Peyer's patch (tissue), 4 donors: ENCODE data around the gene EHMT2. TPM values are rescaled to one million over a fixed set of nuclear protein-coding genes. Genes with fewer than 3 reads are reported as not detected.
A peak's percentile ranks its signal among the peaks of the same experiment; 100 is the strongest.
"Not testable (repeated sequence)": the region's sequence is repeated elsewhere in the genome, so short reads cannot be mapped to it uniquely, and the experiment has no call there.

Experiments
- DNase-seq, 3 donors: peaks; one replicate each; pipeline ENCODE4 v3.0.0-alpha.2; 2017 to 2019
- H3K27ac ChIP-seq, 4 donors: fragments of 200-600 bp; sonication (generic); one replicate each; pipeline ENCODE4 v1.5.1; 2016 to 2019
- H3K27me3 ChIP-seq, 2 donors: fragments of 200-600 bp; sonication (generic); one replicate each; pipeline ENCODE4 v1.5.1; 2019
- H3K36me3 ChIP-seq, 3 donors: fragments of 200-600 bp; sonication (generic); one replicate each; pipeline ENCODE4 v1.5.1; 2016 to 2019
- H3K4me1 ChIP-seq, 4 donors: fragments of 200-600 bp; sonication (generic); one replicate each; pipeline ENCODE4 v1.5.1; 2016 to 2019
- H3K4me3 ChIP-seq, 4 donors: fragments of 200-600 bp; sonication (generic); 1 replicate in 3 of 4; 2 replicates in 1 of 4; pipeline ENCODE4 v1.5.1; 2016 to 2019; ENCODE audit warnings: mild to moderate bottlenecking in 1 of 4
- H3K9me3 ChIP-seq, 4 donors: fragments of 200-600 bp; sonication (generic); one replicate each; pipeline ENCODE4 v1.5.1; 2016 to 2019; ENCODE audit warnings: mild to moderate bottlenecking in 1 of 4
- CTCF ChIP-seq, 6 experiments: fragments of 450-650 bp in 4 of 6; fragments of 200-600 bp in 2 of 6; sonication (generic) in 1 of 6; IDR thresholded peaks; one replicate each; pipeline ENCODE4 v1.5.1; 2017 to 2019; ENCODE audit warnings: antibody characterized with exemption in 6 of 6, mild to moderate bottlenecking in 3 of 6, moderate library complexity in 1 of 6
- POLR2A ChIP-seq, 2 donors: fragments of 450-650 bp; IDR thresholded peaks; one replicate each; pipeline ENCODE4 v1.5.1; 2017; ENCODE audit warnings: antibody characterized with exemption in 2 of 2, mild to moderate bottlenecking in 2 of 2, moderate library complexity in 2 of 2
- total RNA-seq, 4 donors: library from RNA; depleted of rRNA; stranded (reverse); fragments of >200 nt; gene quantifications; one replicate each; pipeline ENCODE4 v1.1.0, GENCODE V29; 2016

EHMT2 gene
- total RNA-seq, 4 donors from 2014 or later = 25.0 to 75.1 (median 50.6) TPM

GRCh38 chr6:31844507-31844906, 53.0 kb downstream of the EHMT2 start:
- Histone ChIP-seq H3K27ac (no peak overlapping the region), H3K4me3 (no peak overlapping the region), H3K27me3 (no peaks in the 10 kb centered on the region), H3K36me3 (peaks cover 0 to 17% (median 0%) of the 10 kb centered on the region in 3 donors), H3K4me1 (no peaks in the 10 kb centered on the region), H3K9me3 (no peaks in the 10 kb centered on the region)
- TF ChIP-seq POLR2A (IDR thresholded peaks at IDR 0.05) (no peak), CTCF (IDR thresholded peaks at IDR 0.05) (no peak)
- no peak for DNase-seq

GRCh38 chr6:31842053-31842452, 55.4 kb downstream of the EHMT2 start:
- Histone ChIP-seq H3K4me1 (peaks cover 0 to 20% (median 9%) of the 10 kb centered on the region in 4 donors), H3K27me3 (no peaks in the 10 kb centered on the region), H3K36me3 (peaks cover 0 to 42% (median 0%) of the 10 kb centered on the region in 3 donors), H3K27ac (no peak overlapping the region), H3K9me3 (no peaks in the 10 kb centered on the region), H3K4me3 (no peak overlapping the region)
- no peak for TF ChIP-seq POLR2A (IDR thresholded peaks at IDR 0.05)
- no peak for TF ChIP-seq CTCF (IDR thresholded peaks at IDR 0.05)
- no peak for DNase-seq

- not testable (repeated sequence) for H3K27ac ChIP-seq, H3K9me3 ChIP-seq, DNase-seq, H3K4me3 ChIP-seq, H3K27me3 ChIP-seq
- Histone ChIP-seq H3K36me3 (peaks cover 0 to 43% (median 0%) of the 10 kb centered on the region in 3 donors), H3K4me1 (peaks cover 7 to 33% (median 18%) of the 10 kb centered on the region in 4 donors)
These were observed 57.7 kb downstream of the EHMT2 start for GRCh38 chr6:31839779-31840126.

GRCh38 chr6:31838968-31839367, 58.5 kb downstream of the EHMT2 start:
- Histone ChIP-seq H3K36me3 (peaks cover 0 to 43% (median 0%) of the 10 kb centered on the region in 3 donors), H3K9me3 (no peaks in the 10 kb centered on the region), H3K4me1 (peaks cover 7 to 33% (median 20%) of the 10 kb centered on the region in 4 donors), H3K4me3 (no peak overlapping the region), H3K27ac (no peak overlapping the region), H3K27me3 (no peaks in the 10 kb centered on the region)
- no peak for TF ChIP-seq POLR2A (IDR thresholded peaks at IDR 0.05)
- no peak for TF ChIP-seq CTCF (IDR thresholded peaks at IDR 0.05)
- no peak for DNase-seq

GRCh38 chr6:31838114-31838553, 59.4 kb downstream of the EHMT2 start:
- not testable (repeated sequence) for DNase-seq, H3K9me3 ChIP-seq, H3K27me3 ChIP-seq, H3K4me3 ChIP-seq
- H3K4me1 ChIP-seq = peaks cover 7 to 37% (median 22%) of the 10 kb centered on the region in 4 donors
- peaks cover 0 to 43% (median 0%) of the 10 kb centered on the region in 3 donors for H3K36me3 ChIP-seq
- H3K27ac ChIP-seq = peak overlapping the region in 2 of 4 donors; percentile 96 to 97

- Histone ChIP-seq H3K27ac (peak overlapping the region; percentile 44 to 97 (median 95)), H3K36me3 (peaks cover 0 to 43% (median 0%) of the 10 kb centered on the region in 3 donors), H3K4me3 (peak overlapping the region in 2 of 4 donors; percentile 19 to 97), H3K4me1 (peaks cover 7 to 37% (median 22%) of the 10 kb centered on the region in 4 donors), H3K9me3 (no peaks in the 10 kb centered on the region), H3K27me3 (no peaks in the 10 kb centered on the region)
- peak in 1 of 3 donors; percentile 65 for DNase-seq
- TF ChIP-seq CTCF (IDR thresholded peaks at IDR 0.05) (peak in 3 of 6 experiments; percentile 17 to 22 (median 19)), POLR2A (IDR thresholded peaks at IDR 0.05) (peak in 1 of 2 donors; percentile 34)
These were observed 60.0 kb downstream of the EHMT2 start for GRCh38 chr6:31837369-31838113.
